ENCODE results near the gene RSPH9.

Gene RSPH9

GRCh38 chr6:43683708-43684455 is 39.0 kb downstream of the RSPH9 start:
- Histone ChIP-seq H3K4me3 (ENCODE audit: low read depth in 1 of 2, low read length in 2 of 2) (no peak overlapping the region), H3K4me1 (ENCODE audit: control insufficient read depth in 1 of 2, insufficient read depth in 2 of 2, low read length in 2 of 2) (peaks cover 54 to 64% of the 10 kb centered on the region in 2 donors), H3K27me3 (ENCODE audit: control insufficient read depth in 1 of 2, insufficient read depth in 2 of 2, low read length in 2 of 2) (no peaks in the 10 kb centered on the region), H3K9me3 (ENCODE audit: control insufficient read depth in 1 of 2, low read length in 2 of 2) (no peaks in the 10 kb centered on the region), H3K36me3 (ENCODE audit: control insufficient read depth in 1 of 2, insufficient read depth in 2 of 2, low read length in 2 of 2) (peaks cover 4 to 25% of the 10 kb centered on the region in 2 donors), H3K27ac (ENCODE audit: low read depth, low read length) (no peak overlapping the region), H3K9ac (ENCODE audit: low read depth in 1 of 2, low read length in 2 of 2) (no peak overlapping the region)

- Histone ChIP-seq H3K27ac (ENCODE audit: low read depth, low read length) (peak overlapping the region; percentile 79), H3K4me3 (ENCODE audit: low read depth in 1 of 2, low read length in 2 of 2) (peak overlapping the region; percentile 78 to 91), H3K9ac (ENCODE audit: low read depth in 1 of 2, low read length in 2 of 2) (peak overlapping the region; percentile 61 to 94), H3K9me3 (ENCODE audit: control insufficient read depth in 1 of 2, low read length in 2 of 2) (no peaks in the 10 kb centered on the region), H3K36me3 (ENCODE audit: control insufficient read depth in 1 of 2, insufficient read depth in 2 of 2, low read length in 2 of 2) (peaks cover 0 to 7% of the 10 kb centered on the region in 2 donors), H3K4me1 (ENCODE audit: control insufficient read depth in 1 of 2, insufficient read depth in 2 of 2, low read length in 2 of 2) (peaks cover 42 to 50% of the 10 kb centered on the region in 2 donors), H3K27me3 (ENCODE audit: control insufficient read depth in 1 of 2, insufficient read depth in 2 of 2, low read length in 2 of 2) (no peaks in the 10 kb centered on the region)
Observed at GRCh38 chr6:43687079-43687436, 42.2 kb downstream of the RSPH9 start.

GRCh38 chr6:43687437-43688347 is 42.9 kb downstream of the RSPH9 start, which contains the start of gene MRPS18A:
MRPS18A (minus strand) TSS chr6:43687791; CDS start chr6:43687779, 12 bp downstream.
- Histone ChIP-seq H3K27me3 (ENCODE audit: control insufficient read depth in 1 of 2, insufficient read depth in 2 of 2, low read length in 2 of 2) (no peaks in the 10 kb centered on the region), H3K9ac (ENCODE audit: low read depth in 1 of 2, low read length in 2 of 2) (peak within 1 kb of the TSS; percentile 61 to 94), H3K4me1 (ENCODE audit: control insufficient read depth in 1 of 2, insufficient read depth in 2 of 2, low read length in 2 of 2) (peaks cover 35 to 45% of the 10 kb centered on the region in 2 donors), H3K9me3 (ENCODE audit: control insufficient read depth in 1 of 2, low read length in 2 of 2) (no peaks in the 10 kb centered on the region), H3K27ac (ENCODE audit: low read depth, low read length) (peak within 1 kb of the TSS; percentile 79), H3K4me3 (ENCODE audit: low read depth in 1 of 2, low read length in 2 of 2) (peak within 1 kb of the TSS; percentile 78 to 91), H3K36me3 (ENCODE audit: control insufficient read depth in 1 of 2, insufficient read depth in 2 of 2, low read length in 2 of 2) (peaks cover 0 to 7% of the 10 kb centered on the region in 2 donors)

- Histone ChIP-seq H3K27ac (ENCODE audit: low read depth, low read length) (no peak overlapping the region), H3K9me3 (ENCODE audit: control insufficient read depth in 1 of 2, low read length in 2 of 2) (no peaks in the 10 kb centered on the region), H3K4me3 (ENCODE audit: low read depth in 1 of 2, low read length in 2 of 2) (no peak overlapping the region), H3K4me1 (ENCODE audit: control insufficient read depth in 1 of 2, insufficient read depth in 2 of 2, low read length in 2 of 2) (peaks cover 26 to 29% of the 10 kb centered on the region in 2 donors), H3K27me3 (ENCODE audit: control insufficient read depth in 1 of 2, insufficient read depth in 2 of 2, low read length in 2 of 2) (no peaks in the 10 kb centered on the region), H3K9ac (ENCODE audit: low read depth in 1 of 2, low read length in 2 of 2) (no peak overlapping the region), H3K36me3 (ENCODE audit: control insufficient read depth in 1 of 2, insufficient read depth in 2 of 2, low read length in 2 of 2) (no peaks in the 10 kb centered on the region)
Observed at GRCh38 chr6:43689421-43689820, 44.6 kb downstream of the RSPH9 start.

- Histone ChIP-seq H3K27ac (ENCODE audit: low read depth, low read length) (peak overlapping the region; percentile 51), H3K9ac (ENCODE audit: low read depth in 1 of 2, low read length in 2 of 2) (peak overlapping the region; percentile 40 to 41), H3K36me3 (ENCODE audit: control insufficient read depth in 1 of 2, insufficient read depth in 2 of 2, low read length in 2 of 2) (no peaks in the 10 kb centered on the region), H3K9me3 (ENCODE audit: control insufficient read depth in 1 of 2, low read length in 2 of 2) (no peaks in the 10 kb centered on the region), H3K4me3 (ENCODE audit: low read depth in 1 of 2, low read length in 2 of 2) (no peak overlapping the region), H3K27me3 (ENCODE audit: control insufficient read depth in 1 of 2, insufficient read depth in 2 of 2, low read length in 2 of 2) (no peaks in the 10 kb centered on the region), H3K4me1 (ENCODE audit: control insufficient read depth in 1 of 2, insufficient read depth in 2 of 2, low read length in 2 of 2) (peaks cover 35 to 44% of the 10 kb centered on the region in 2 donors)
Observed at GRCh38 chr6:43695215-43695966, 50.6 kb downstream of the RSPH9 start.

- Histone ChIP-seq H3K9ac (ENCODE audit: low read depth in 1 of 2, low read length in 2 of 2) (peak overlapping the region in 1 of 2 donors; percentile 41), H3K36me3 (ENCODE audit: control insufficient read depth in 1 of 2, insufficient read depth in 2 of 2, low read length in 2 of 2) (no peaks in the 10 kb centered on the region), H3K4me3 (ENCODE audit: low read depth in 1 of 2, low read length in 2 of 2) (no peak overlapping the region), H3K27ac (ENCODE audit: low read depth, low read length) (peak overlapping the region; percentile 1), H3K4me1 (ENCODE audit: control insufficient read depth in 1 of 2, insufficient read depth in 2 of 2, low read length in 2 of 2) (peaks cover 35 to 44% of the 10 kb centered on the region in 2 donors), H3K9me3 (ENCODE audit: control insufficient read depth in 1 of 2, low read length in 2 of 2) (no peaks in the 10 kb centered on the region), H3K27me3 (ENCODE audit: control insufficient read depth in 1 of 2, insufficient read depth in 2 of 2, low read length in 2 of 2) (no peaks in the 10 kb centered on the region)
Observed at GRCh38 chr6:43695967-43696291, 51.1 kb downstream of the RSPH9 start.

- H3K36me3 ChIP-seq (ENCODE audit: control insufficient read depth in 1 of 2, insufficient read depth in 2 of 2, low read length in 2 of 2), result no peaks in the 10 kb centered on the region
- H3K27ac ChIP-seq (ENCODE audit: low read depth, low read length), result no peak overlapping the region
- H3K9me3 ChIP-seq (ENCODE audit: control insufficient read depth in 1 of 2, low read length in 2 of 2), result no peaks in the 10 kb centered on the region
- no peaks in the 10 kb centered on the region for H3K27me3 ChIP-seq (ENCODE audit: control insufficient read depth in 1 of 2, insufficient read depth in 2 of 2, low read length in 2 of 2)
- H3K4me3 ChIP-seq (ENCODE audit: low read depth in 1 of 2, low read length in 2 of 2), result no peak overlapping the region
- peaks cover 48 to 52% of the 10 kb centered on the region in 2 donors for H3K4me1 ChIP-seq (ENCODE audit: control insufficient read depth in 1 of 2, insufficient read depth in 2 of 2, low read length in 2 of 2)
- no peak overlapping the region for H3K9ac ChIP-seq (ENCODE audit: low read depth in 1 of 2, low read length in 2 of 2)
Observed at GRCh38 chr6:43697421-43697820, 52.6 kb downstream of the RSPH9 start.

- H3K36me3 ChIP-seq (ENCODE audit: control insufficient read depth in 1 of 2, insufficient read depth in 2 of 2, low read length in 2 of 2), result no peaks in the 10 kb centered on the region
- H3K4me1 ChIP-seq (ENCODE audit: control insufficient read depth in 1 of 2, insufficient read depth in 2 of 2, low read length in 2 of 2), result peaks cover 61 to 65% of the 10 kb centered on the region in 2 donors
- no peaks in the 10 kb centered on the region for H3K9me3 ChIP-seq (ENCODE audit: control insufficient read depth in 1 of 2, low read length in 2 of 2)
- H3K4me3 ChIP-seq (ENCODE audit: low read depth in 1 of 2, low read length in 2 of 2), result peak overlapping the region in 1 of 2 donors; percentile 29
- peak overlapping the region; percentile 35 to 57 for H3K9ac ChIP-seq (ENCODE audit: low read depth in 1 of 2, low read length in 2 of 2)
- H3K27me3 ChIP-seq (ENCODE audit: control insufficient read depth in 1 of 2, insufficient read depth in 2 of 2, low read length in 2 of 2), result no peaks in the 10 kb centered on the region
- H3K27ac ChIP-seq (ENCODE audit: low read depth, low read length), result peak overlapping the region; percentile 57
Observed at GRCh38 chr6:43698584-43699349, 53.9 kb downstream of the RSPH9 start.

GRCh38 chr6:43699564-43700186 is 54.8 kb downstream of the RSPH9 start:
- no peaks in the 10 kb centered on the region for H3K36me3 ChIP-seq (ENCODE audit: control insufficient read depth in 1 of 2, insufficient read depth in 2 of 2, low read length in 2 of 2)
- H3K4me1 ChIP-seq (ENCODE audit: control insufficient read depth in 1 of 2, insufficient read depth in 2 of 2, low read length in 2 of 2), result peaks cover 67% of the 10 kb centered on the region in 2 donors
- no peaks in the 10 kb centered on the region for H3K9me3 ChIP-seq (ENCODE audit: control insufficient read depth in 1 of 2, low read length in 2 of 2)
- no peaks in the 10 kb centered on the region for H3K27me3 ChIP-seq (ENCODE audit: control insufficient read depth in 1 of 2, insufficient read depth in 2 of 2, low read length in 2 of 2)
- peak overlapping the region in 1 of 2 donors; percentile 8 for H3K4me3 ChIP-seq (ENCODE audit: low read depth in 1 of 2, low read length in 2 of 2)
- H3K27ac ChIP-seq (ENCODE audit: low read depth, low read length), result peak overlapping the region; percentile 57
- H3K9ac ChIP-seq (ENCODE audit: low read depth in 1 of 2, low read length in 2 of 2), result peak overlapping the region; percentile 57 to 61

Data from duodenal mucosa (tissue), 2 donors.